Activated gamma-delta T cell treated with Interleukin-2 at 50 U/mL for 16 hours (primary cell): ENCODE results near the gene OR7C1.
"Not testable (repeated sequence)": the region's sequence is repeated elsewhere in the genome, so short reads cannot be mapped to it uniquely, and the experiment has no call there.

Experiments used
- DNase-seq: peaks from one replicate; pipeline ENCODE4 v3.0.0-alpha.2; 2020

OR7C1 gene

DNA sequence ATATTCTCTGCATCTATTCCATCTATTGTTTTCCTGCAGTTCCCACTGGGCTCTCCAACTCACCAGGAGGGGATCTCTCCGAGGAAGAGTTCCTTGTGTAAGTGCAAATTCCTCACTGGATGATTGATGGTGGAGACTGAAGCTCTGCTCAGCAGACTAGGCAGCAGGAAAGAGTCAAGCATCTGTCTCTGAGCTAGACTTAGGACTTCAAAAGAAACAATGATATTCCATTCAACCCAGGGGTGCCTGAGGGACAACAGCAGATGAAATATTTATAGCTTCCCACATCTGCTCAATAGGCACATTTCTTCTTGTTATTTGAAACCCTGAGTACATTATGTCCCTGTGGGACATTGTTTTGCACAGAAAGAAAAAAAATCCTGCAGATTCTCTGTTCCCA lies at the start of gene OR7C1, which contains the start of gene OR7A5:
Gene OR7C1 (minus strand): TSS at position 175 of the 400 bp plus-strand sequence. CDS start 35,049 bp downstream, outside the sequence.
Gene OR7A5 (minus strand): TSS at position 175 of the 400 bp plus-strand sequence. CDS start 6,944 bp downstream, outside the sequence.
- no peak for DNase-seq

DNA sequence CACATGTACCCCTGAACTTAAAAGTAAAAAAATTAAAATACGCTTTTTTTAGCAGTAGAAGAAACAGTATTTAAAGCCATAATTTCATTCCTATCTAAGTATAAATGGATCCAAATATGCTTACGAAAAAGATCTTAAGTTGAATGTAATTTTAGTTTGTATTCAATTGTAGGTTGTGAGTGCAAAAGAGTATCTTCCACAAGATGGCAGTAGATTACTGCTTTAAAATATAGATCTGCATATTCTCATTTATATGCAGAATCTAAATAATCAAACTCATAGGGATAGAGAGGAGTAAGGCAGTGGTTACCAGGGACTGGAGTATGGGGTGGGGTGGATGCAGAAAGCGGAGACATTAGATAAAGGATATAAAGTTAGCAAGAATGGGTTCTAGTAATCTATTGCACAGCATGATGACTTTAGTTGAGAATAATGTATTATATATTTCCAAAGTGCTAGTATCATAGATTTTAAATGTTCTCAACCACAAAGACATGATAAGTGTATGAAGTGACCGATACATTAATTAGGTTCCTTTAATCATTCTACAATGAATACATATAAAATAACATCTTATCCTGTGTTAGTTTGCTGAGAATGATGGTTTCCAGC lies 36.7 kb upstream of the OR7C1 start:
- DNase-seq: no peak

DNA sequence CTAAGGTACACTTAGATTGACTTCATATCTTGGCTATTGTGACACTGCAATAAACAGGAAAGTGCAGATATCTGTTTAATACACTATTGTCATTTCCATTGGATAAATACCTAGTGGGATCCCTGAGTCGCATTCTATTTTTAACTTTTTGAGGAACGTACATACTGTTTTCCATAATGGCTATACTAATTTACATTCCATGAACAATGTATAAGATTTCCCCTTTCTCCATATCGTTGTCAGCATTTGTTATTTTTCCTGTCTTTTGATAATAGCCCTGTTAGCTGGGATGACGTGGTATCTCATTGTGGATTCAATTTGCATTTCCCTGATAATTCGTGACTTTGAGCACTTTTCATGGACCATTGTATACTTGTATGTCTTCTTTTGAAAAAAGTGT lies 33.5 kb upstream of the OR7C1 start:
- no peak for DNase-seq

DNA sequence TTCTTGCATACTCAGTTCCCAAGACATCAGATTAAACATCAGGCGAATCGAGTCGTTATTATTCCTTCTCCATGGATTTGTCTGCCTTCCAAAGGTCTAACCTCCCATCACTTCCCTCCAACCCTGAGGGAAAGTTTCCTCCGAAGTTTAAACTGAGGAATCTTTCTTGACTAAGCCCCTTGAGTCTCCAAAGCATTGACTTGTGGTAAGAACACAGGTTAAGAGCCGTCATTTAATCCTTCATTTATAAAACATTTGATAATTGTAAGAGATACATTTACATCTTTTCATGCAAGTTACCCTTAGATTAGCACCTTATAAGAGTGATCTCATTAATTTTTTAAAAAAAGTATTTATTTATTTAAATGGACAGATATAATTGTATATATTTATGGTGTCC lies 13.8 kb upstream of the OR7C1 start, which contains the start of gene OR7A10:
Gene OR7A10 (minus strand): TSS at position 101 of the 400 bp plus-strand sequence. CDS start 7,045 bp downstream, outside the sequence.
- DNase-seq: no peak

DNA sequence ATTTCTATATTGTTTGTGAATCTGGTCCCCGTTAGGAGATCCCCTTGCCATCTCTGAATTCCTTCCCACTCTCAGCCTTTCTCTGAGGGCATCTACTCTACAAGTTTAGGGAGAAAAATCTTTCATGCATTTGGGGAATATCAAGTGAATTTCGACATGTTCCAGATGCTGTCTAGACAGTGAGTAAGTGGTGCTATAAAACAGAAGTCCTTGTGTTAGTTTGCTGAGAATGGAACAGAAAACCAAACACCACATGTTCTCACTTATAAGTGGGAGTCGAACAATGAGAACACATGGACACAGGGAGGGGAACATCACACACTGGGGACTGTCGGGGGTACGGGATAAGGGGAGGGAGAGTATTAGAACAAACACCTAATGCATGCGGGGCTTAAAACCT lies 8.6 kb upstream of the OR7C1 start:
- no peak for DNase-seq

DNA sequence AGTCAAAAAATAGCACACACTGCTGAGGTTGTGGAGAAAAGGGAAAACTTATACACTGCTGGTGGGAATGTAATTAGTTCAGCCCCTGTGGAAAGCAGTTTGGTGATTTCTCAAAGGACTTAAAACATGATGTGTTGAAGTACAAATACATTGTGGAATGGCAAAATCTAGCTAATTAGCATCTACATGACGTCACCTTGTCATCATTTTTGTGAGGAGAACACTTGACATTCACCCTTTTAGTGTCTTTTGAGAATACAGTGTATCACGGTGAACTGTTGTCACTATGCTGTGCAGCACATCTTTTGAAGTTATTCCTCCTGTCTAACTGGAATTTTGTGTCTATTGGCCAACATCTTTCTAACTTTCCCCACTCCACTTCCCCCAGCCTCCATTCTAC lies 8.2 kb upstream of the OR7C1 start:
- DNase-seq: no peak

DNA sequence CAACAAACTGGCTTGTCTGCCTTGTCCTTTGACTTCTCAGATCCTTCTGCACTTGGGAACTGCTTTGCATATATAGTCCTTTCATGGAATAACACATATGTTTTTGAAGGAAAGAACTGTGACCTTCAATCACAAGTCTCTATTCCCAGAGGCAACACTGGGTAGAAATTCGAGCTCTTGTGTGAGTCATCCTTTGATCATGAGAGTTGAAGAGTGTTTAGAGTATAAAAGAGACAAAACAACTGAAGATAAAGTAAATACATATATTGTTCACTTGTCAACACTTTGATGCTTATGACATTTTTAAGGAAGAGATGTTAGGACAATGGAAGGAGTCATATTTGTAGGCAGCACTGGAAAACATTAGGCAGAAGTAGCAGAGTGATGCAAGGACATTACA lies 5.2 kb upstream of the OR7C1 start:
- DNase-seq: no peak

DNA sequence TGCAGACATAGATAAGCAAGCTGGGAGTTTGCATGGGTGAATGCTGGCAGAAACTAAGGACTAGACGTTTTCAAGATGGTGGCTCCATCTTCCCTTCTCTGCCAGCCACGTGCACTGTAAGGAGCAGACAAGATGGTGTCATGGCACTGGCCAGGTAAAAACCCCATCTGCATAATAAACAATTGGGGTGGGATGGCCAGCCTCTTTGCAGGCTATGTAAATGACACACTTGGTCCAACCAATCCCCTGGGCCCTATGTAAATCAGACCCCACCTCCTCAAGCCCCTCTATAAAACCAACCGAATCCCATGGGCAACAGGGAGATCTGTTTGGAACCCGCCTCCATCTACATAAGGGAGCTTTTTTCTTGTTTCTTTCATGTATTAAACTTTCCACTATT lies 2.4 kb upstream of the OR7C1 start:
- DNase-seq: no peak

DNA sequence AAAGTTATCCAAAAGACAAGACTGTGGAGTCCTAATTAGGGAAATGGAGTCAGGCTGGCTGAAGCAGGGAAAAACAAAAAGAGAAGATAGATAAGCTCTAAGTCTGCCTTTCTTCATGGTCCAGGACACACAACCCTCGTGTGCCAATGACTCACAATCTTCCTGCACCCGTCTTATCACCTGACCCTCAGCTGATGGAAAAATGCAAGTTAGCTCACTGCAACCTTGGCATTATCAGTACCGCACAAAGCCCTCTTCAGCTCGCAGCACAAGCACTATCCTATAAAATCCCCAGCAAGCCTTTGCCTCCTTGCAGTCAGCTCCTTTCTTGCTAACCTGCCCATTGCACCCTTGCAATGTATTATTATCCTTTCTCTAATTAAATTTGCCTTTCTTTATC lies 4.3 kb downstream of the OR7C1 start:
- DNase-seq: no peak

DNA sequence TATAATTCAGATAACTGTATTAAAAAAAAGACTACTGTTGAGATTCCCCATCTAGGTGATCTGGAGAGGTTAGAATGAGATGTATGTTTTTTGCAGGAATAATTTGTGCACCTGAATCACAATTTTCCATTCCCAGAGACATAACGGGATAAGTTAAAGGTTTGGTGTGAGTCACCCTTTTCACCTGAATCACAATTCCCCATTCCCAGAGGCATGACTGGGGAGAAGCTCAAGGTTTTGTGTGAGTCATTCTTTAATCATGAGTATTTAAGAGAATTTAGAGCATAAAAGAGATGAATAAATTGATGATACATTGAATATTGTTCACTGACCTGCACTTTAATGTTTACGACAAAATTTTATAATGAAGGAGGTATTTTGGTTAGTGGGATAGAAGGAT lies 9.0 kb downstream of the OR7C1 start:
- DNase-seq: no peak

DNA sequence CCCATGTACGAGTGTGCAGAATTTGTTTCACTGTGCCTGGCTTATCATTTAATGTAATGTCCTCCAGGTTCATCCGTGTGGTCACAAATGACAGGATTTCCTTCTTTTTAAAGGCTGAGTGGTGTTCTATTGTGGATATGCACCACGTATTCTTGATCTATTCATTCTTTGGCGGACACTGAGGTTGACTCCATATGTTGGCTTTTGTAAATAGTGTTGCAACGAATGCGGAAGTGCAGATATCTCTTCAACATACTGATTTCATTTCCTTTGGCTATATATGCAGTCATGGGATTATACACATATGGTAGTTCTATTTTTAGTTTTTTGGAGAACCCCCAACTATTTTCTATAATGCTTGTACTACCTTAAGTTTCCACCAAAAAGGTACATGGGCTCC lies 13.0 kb downstream of the OR7C1 start:
- no peak for DNase-seq

DNA sequence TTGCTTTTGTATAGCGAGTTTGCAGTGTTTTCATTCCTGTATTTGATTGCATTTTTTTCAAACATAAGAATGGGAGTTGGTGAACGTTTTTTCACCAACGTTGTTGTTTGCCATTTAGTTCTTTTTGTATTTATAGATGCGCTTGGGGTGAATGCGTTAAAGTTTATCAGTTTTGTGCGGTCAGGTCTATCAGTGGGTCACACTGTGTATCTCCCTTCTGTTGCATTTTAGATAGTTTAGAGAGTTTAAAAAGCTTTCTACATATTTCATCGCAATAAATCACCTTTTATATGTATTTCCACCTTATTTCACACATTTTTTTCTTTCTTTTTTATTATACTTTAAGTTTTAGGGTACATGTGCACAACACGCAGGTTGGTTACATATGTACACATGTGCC lies 16.4 kb downstream of the OR7C1 start:
- DNase-seq: no peak

DNA sequence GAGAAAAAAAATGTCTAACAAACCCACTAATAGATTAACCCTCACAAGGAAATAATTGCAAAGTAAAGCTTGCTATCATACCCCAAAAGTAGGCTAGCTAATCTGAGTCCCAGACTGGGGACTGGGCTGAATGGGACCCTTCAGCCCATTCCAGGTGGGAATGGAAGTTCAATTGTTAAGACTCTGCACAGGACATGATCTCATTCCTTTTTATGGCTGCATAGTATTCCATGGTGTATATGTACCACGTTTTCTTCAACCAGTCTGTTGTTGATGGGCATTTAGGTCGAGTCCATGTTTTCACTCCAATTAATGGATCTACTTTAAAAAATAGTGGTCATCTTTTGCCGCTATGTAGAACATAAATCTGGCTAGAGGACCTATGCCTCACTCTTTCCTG lies 17.9 kb downstream of the OR7C1 start:
- no peak for DNase-seq

DNA sequence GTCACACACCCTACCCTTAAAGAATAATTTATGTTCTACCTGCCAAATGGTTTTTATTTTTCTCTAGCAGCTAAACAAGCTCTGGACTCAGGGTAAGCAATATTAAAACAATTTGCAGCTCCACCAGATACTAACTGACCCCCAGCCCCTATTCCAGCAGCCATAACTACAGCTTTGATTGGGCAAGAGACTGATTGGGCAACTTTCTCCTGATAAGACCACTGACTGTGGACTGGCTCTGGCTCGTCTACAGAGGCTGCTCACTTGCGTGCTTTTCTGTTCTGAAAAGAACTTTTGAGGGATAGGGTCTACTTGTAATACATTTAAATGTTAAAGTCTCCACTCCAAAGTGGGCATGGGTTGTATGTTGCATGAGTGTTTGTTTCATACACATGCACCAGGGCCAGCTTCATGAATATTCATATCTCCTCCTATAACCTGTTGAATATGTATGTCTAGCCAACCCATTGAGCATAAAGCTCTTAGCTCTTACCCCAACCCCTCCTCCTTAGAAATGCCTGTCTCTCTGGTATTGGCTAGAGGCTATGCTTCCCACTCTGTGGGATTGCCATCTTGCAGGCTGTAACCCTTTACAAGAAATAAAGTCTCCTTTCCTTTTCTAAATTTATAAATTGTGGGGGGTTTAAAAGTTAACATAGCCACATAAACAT lies 19.9 kb downstream of the OR7C1 start:
- no peak for DNase-seq

DNA sequence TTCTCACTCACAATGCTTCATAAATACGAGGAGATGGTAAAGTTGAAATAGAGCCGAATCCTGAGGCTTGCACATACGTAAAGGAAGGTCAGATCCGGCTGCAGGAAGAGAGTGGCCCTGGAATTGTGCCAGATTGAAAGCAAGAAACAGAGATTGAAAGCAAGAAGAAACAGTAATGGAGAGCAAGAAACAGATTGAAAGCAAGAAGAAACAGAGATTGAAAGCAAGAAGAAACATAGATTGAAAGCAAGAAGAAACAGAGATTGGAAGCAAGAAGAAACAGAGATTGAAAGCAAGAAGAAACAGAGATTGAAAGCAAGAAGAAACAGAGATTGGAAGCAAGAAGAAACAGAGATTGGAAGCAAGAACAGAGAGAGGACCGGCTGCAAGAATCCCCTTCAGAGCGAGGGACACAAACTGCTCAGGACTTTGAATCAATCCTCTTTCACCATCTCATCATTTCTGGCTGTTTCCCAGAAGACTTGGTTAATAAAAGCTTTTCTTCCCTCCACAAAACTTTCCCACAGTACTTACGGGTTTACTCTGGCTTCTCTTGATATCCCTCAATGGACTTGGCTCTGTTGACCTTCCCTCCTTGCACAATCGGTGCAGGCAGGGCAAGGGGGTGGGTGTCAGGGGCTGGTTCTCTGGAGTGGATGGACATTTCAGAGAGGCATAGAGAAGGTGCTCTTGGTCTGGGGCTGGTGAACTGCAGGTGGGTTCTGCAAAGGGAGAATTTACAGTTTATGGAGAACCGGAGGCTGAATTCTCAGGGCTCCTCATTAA lies 25.5 kb downstream of the OR7C1 start:
- no peak for DNase-seq

DNA sequence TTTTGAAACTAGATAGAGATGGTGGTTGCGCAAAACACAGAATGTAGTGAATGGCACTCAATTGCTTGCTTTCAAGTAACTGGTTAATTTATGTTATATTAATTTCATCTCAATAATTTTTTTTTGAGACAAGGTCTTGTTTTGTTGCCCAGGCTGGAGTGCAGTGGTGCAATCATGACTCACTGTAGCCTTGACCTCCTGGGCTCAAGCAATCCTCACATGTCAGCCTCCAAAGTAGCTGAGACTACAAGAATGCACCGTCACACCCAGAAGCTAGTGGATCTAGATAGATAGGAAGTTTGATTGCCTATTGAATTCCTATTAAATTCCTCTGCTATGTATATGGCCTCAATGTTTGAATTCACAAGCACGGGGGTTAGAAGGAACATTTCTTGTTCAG lies 30.2 kb downstream of the OR7C1 start:
- no peak for DNase-seq

DNA sequence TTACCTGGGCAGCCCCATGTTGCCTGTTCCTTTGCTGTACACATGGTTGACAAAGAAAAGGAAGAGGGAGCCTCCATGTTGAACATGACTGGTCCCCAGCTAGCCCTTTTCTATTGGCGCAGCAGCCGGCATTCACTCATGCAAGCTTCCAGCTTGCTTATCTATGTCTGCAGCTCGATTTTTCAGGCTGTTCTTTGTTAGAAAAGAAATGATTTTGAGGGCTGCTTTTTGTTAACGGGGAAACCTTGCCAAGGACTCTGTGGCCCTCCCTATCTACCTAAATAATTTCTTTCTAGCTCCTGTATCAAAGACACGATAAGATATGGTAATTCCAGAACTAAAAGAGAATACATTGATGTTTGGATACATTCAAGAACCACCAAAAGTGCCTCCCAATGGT lies 36.2 kb downstream of the OR7C1 start:
- DNase-seq: no peak

DNA sequence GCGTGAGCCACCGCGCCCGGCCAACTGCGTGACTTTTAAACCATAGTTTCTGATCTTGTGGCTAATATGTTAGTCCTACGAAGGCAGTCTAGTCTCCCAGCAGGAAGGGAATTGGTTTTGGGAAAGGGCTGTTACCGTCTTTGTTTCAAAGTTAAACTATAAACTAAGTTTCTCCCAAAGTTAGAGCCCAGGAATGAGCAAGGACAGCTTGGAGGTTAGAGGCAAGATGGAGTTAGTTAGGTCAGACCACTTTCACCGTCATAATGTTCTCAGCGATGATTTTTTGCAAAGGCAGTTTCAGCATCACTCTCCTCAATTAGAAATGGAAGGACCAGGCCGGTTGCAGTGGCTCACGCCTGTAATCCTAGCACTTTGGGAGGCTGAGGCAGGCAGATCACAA lies 39.0 kb downstream of the OR7C1 start:
- no peak for DNase-seq

DNA sequence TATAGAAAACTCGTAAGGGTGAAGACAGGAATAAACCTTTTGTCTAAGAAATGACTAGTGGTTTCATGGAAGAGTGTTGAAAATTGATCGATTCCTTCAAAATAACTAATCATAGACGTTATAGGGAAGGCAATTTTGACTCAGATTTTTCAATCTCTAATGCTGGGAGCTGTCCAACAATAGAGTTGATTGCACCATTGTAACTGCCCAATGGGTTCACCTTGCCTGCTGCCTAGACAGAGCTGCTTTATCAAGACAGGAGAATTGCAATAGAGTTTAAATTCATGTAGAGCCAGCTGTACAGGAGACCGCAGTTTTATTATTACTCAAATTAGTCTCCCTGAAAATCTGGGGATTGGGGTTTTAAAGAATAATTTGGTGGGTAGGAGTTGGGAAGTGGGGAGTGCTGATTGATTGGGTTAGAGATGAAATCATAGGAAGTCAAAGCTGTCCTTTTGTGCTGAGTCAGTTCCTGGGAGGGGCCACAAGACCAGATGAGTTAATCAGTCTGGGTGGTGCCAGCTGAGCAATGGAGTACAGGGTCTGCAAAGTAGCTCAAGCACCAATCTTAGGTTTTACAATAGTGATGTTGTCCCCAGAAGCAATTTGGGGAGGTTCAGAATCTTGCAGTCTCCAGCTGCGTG lies 39.8 kb downstream of the OR7C1 start:
- no peak for DNase-seq

DNA sequence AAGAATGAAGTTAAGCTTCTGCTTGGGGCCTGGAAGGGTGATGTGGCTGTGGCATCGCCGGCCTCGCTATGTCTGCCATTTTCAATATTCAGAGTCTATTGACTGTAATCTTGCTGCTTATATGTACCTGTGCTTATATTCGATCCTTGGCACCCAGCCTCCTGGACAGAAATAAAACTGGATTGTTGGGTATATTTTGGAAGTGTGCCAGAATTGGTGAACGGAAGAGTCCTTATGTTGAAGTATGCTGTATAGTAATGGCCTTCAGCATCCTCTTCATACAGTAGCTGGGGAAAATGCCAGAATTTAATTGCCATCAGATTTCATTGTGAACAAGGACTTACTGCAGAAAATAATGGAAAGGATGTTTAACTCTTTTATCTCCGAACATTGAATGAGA lies 42.7 kb downstream of the OR7C1 start:
- DNase-seq: not testable (repeated sequence)

DNA sequence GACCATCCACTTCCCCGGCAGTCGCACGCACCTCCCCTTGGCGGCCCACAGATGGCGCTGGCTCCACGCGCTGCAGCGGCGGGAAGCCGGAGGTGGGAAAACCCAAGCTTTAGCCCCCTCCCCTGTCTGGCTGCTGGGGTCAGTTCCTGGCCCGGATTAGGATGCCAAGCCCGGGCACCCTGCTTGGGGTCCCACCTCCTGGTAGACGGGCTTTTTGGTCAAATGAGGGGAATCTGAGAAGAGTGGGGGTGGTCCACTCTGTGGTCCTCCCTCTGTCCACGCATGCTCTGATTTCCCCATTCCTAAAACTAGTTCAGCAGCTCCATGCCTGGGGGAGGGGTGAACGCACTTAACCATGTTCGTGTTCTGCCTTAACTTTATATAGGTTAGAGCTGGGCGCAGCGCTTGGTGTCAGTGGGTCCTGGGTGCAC lies 48.5 kb downstream of the OR7C1 start:
- DNase-seq: no peak

DNA sequence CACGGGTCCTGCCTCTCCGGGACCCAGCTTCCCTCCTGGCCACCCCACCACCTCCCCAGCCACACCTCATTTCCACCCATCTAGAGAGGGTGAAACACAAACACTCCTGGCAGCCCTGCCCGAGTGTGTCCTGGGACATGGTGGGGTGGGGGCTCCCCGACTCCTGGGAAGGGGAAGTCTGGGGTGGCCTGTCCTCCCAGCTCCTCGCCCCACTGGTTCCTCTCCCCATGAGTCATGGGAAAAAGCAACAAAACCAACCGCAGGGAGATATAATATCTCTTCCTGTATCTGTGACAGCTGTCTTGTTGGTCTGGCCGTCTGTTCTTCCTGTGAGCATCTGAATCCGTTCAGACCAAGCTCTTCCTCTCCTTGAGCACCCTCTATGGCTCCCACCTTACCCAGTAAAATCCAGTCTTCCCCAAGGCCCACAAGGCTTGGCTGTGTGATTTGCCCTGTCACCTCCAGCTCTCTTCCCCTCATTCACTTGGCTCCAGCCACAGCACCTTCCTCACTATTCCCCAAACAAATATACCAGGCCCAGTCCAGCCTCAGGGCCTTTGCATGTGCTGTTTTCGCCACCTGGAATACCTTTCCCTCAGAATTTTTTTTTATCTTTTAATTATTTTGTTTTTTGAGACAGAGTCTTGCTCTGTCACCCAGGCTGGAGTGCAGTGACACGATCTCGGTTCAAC lies 49.7 kb downstream of the OR7C1 start:
- DNase-seq: not testable (repeated sequence)

DNA sequence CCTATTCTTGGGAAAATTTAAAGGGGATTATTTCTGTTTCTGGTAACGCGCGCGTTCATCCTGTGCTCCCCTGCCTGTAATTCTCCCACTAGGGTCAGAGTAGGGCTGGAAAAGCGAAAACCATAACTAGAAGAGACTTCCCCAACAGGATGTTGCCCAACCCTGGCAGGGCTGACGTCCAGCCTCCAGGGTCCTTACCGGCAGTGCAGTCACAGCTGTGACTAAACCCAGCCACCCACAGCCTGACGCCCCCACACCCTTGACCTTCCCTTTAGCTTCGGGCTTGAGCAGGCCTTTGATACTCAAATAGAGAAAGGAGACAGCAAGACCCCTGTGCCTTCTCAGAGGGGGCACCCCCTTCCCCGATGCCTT lies 50.3 kb downstream of the OR7C1 start:
- not testable (repeated sequence) for DNase-seq
